ENCODE data around the gene AFDN. TPM values are rescaled to one million over a fixed set of nuclear protein-coding genes. Genes with fewer than 3 reads are reported as not detected.

AFDN gene
- polyA plus RNA-seq, 1 donor, result 256 TPM

DNA sequence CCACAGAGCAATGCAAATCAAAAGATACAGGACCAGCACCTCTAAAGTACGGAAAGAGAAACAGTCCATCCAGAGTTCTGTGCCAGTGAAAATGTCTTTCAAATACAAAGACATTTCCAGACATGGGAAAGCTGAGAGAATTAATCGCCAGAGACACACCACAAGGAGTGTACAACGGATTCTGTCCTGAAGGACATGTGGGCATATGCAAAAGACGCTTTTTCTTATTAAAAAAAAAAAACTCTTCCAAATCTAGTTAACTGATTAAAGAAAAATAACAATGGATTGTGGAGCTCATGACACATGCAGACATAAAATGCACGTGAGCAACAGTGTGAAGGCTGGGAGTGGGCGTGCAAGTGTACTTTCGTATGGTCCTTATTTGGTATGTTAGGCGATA, 193.5 kb downstream of the AFDN start:
- no peak for DNase-seq

DNA sequence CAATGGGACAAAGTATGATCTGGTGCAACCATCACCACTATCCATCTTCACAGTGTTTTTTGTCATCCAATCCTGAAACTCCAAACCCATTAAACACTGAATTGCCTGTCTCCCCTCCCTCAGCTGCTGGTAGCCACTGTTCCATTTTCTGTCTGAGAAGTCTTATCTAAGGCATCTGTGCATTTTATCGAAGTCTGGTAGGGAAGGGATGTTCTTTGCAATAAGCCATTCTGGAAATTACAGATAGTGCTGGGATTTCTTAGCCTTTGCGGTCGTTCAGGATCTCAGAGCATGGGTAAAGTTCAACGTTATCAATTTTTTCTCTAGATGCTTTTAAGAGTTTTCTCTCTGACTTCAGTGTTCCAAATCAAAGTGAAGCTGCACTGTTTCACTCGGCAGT, 194.9 kb downstream of the AFDN start:
- DNase-seq, result no peak

Other genes with a start within 250 kb of the AFDN start
- 0.76 TPM for gene KIF25, start 170.8 kb downstream of the AFDN start, polyA plus RNA-seq (ENCODE audit: insufficient read length)

Measured in left kidney (tissue), 2 donors.